AG04449 (cell line): ENCODE results near the gene ZMIZ1.

Source experiments
- CTCF ChIA-PET: fragments of 350-600 bp; formaldehyde crosslinking; extraction: SDS; loops from one replicate; lab custom pipeline; 2021; ENCODE audit warnings: antibody characterized with exemption; lab: Yijun Ruan, JAX
- POLR2A ChIA-PET: fragments of 400-600, 350-600 bp; formaldehyde crosslinking; extraction: SDS; loops from one replicate; lab custom pipeline; 2020; ENCODE audit warnings: antibody characterized with exemption, inconsistent platforms; lab: Yijun Ruan, JAX
- DNase-seq: peaks from one replicate; pipeline ENCODE4 v3.0.0-alpha.2; 2010; ENCODE audit warnings: low read depth, low spot score
- H3K4me3 ChIP-seq: 2 replicates; pipeline ENCODE4 v1.5.1; 2011; ENCODE audit warnings: low read depth, mild to moderate bottlenecking, control low read depth, low read length
- TF ChIP-seq, protein P1 (sequence below): IDR thresholded peaks from one replicate; pipeline ENCODE4 v1.5.1; 2011; ENCODE audit warnings: mild to moderate bottlenecking, moderate library complexity, low read length, control low read depth, inconsistent platforms; ENCODE audit not compliant: insufficient read depth; ENCODE audit errors: missing control alignments

ZMIZ1 gene

DNA sequence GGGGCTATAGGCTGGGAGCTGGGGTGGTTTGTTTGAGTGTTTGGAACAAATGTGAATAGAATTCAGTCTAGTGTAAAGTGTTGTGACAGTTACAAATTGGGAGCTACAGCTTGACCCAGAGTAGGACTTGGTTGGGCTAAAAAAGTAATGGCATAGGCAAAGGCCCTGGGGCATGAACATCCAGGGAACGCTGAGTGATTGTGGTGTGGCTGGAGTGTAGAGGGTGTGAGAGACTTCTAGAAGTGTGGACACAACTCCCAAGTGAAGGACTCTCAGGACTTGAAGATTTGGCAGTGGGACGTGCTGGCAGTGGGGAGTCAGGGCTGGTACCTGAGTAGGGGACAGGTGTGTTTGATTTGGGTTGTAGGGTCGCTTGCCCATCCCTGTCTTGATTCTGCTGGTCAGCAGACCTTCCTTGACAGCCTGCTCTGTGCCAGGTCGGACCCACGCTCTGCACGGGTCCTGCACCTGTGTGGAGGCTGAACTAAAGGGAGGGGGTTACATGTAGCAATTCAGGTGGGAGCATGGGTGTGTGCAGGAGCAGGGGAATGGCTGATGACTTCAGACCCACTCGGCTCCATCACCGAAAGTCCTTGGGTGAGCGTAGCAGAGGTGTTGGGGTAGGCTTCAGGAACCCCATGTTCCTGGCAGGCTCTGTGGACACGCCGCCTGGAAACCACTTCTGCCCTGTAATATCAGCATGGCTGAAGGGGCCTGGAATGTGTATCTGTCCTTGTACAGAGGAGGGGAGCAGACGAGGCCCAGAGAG lies 43.3 kb downstream of the ZMIZ1 start:
- no peak overlapping the region for H3K4me3 ChIP-seq
- ChIA-PET POLR2A (interaction anchor here (0.8 to 1.0 kb wide), 2 partner anchors 48 to 83 kb away, joined by 3 to 4 read pairs; no protein-coding TSS in a partner anchor), CTCF (interaction anchor here (1.4 to 4.7 kb wide), 4 partner anchors 83 to 1065 kb away, joined by 3 to 34 read pairs (median 8); no protein-coding TSS in a partner anchor)
- TF ChIP-seq, protein P1, sequence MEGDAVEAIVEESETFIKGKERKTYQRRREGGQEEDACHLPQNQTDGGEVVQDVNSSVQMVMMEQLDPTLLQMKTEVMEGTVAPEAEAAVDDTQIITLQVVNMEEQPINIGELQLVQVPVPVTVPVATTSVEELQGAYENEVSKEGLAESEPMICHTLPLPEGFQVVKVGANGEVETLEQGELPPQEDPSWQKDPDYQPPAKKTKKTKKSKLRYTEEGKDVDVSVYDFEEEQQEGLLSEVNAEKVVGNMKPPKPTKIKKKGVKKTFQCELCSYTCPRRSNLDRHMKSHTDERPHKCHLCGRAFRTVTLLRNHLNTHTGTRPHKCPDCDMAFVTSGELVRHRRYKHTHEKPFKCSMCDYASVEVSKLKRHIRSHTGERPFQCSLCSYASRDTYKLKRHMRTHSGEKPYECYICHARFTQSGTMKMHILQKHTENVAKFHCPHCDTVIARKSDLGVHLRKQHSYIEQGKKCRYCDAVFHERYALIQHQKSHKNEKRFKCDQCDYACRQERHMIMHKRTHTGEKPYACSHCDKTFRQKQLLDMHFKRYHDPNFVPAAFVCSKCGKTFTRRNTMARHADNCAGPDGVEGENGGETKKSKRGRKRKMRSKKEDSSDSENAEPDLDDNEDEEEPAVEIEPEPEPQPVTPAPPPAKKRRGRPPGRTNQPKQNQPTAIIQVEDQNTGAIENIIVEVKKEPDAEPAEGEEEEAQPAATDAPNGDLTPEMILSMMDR: no peak
- DNase-seq: no peak

DNA sequence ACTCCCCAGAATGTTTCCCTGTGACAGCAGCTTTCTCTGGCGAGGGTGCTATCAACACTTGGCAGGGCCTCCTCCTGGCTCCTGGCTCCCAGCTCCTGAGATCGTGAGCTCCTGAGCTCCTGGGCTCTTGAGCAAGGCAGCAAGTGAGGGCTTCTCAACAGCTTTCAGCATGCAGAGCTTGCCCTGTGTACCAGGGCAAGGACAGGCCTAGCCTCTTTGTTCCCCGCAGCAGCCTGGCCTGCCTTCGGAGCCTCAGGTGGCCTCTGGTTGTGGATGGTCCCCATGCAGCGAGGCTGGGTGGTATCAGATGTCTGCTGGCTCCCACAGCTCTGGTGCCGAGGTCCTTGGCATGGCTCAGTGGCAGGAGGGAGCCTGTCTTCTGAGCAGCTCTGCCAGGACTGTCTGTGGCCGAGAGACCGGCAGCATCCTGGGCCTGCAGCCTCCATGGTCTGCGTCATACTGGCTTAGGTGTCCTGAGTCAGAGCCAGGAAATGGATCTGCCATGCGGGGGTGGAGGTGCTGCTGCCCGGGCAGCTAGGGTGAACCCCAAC lies 44.2 kb downstream of the ZMIZ1 start:
- POLR2A ChIA-PET: interaction anchor here (0.8 to 1.0 kb wide), 4 partner anchors 20 to 83 kb away, joined by 3 to 4 read pairs (median 3); no protein-coding TSS in a partner anchor
- peak; percentile 53 for DNase-seq
- TF ChIP-seq, protein P1: no peak
- 0 out of 2 replicates have a peak overlapping the region, but pooled peaks have one; percentile 1 for H3K4me3 ChIP-seq
- CTCF ChIA-PET: interaction anchor here (4.7 kb wide), 1 partner anchor 82 kb away, joined by 34 read pairs; no protein-coding TSS in a partner anchor

DNA sequence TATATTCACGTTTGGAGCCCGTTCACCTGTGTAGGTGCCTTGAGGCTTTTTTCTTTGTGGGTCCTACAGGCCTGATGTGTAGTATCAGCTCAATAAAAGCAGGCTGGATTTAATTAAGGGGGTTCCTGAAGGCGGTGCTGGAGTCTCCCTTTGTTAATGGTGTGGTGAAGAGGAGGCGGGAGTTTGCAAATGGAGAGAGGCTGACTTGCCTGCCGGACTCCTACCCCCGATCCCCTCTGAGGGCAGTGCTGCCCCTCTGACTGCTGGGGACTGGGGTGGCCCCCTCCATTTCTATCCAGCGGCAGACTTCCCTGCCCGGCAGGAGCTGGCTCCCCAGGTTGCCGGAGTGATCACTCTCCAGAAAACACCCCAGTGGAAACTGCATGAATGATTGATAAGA lies 45.1 kb downstream of the ZMIZ1 start:
- H3K4me3 ChIP-seq: no peak overlapping the region; the same call in 1 of the 2 replicates
- POLR2A ChIA-PET: interaction anchor here (0.8 to 1.6 kb wide), 5 partner anchors 9 to 81 kb away, joined by 3 read pairs; no protein-coding TSS in a partner anchor
- TF ChIP-seq, protein P1: no peak
- CTCF ChIA-PET: interaction anchor here (0.8 to 4.7 kb wide), 6 partner anchors 10 to 1066 kb away, joined by 3 to 34 read pairs (median 4); no protein-coding TSS in a partner anchor
- no peak for DNase-seq

DNA sequence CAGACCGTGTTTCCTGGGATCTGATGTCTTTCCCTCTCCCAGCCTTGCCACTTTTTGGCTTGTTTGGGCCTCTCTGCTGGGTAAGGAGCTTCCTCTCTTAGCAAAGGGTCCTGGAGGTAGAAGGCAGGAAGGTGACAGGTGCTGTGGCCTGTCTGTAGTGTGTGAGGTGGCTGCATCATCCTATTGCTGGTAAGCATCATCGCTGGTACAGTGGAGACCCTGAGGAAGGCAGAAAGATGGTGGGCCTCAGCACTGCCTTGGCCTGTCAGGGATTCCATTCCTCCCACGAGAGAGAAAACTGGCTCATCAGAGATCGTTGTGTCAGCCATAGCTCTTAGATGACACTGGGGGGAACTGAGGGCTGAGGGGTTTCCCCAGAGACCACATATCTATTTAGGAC lies 46.5 kb downstream of the ZMIZ1 start:
- no peak for DNase-seq
- TF ChIP-seq, protein P1: no peak
- POLR2A ChIA-PET: interaction anchor here (0.6 to 1.6 kb wide), 3 partner anchors 13 to 80 kb away, joined by 3 to 4 read pairs (median 3); no protein-coding TSS in a partner anchor
- no peak overlapping the region for H3K4me3 ChIP-seq
- CTCF ChIA-PET: interaction anchor here (0.8 to 4.7 kb wide), 5 partner anchors 10 to 80 kb away, joined by 3 to 34 read pairs (median 4); no protein-coding TSS in a partner anchor

DNA sequence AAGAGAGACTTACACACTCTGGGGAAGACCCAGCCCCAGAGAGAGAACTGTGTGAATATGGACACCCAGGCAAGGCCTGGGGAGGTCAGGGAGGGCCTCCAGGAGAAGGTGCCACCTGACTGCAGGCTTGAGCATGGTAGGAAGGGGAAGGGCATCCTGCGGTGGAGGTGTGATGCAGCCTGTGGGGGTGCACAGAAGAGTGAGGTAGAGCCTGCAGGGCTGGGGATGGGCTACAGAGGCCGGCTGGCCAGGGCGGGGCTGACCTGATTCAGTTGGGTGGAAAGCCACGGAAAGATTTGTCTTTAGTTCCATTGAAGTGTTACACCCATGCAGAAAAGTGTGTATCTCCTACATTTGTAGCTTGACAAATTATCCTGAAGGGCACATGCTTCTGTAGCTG lies 47.6 kb downstream of the ZMIZ1 start:
- POLR2A ChIA-PET: no interaction called here
- TF ChIP-seq, protein P1: no peak

More for the DNA sequence above, 47.6 kb downstream of the ZMIZ1 start:
- CTCF ChIA-PET: interaction anchor here (4.7 kb wide), 1 partner anchor 79 kb away, joined by 34 read pairs; no protein-coding TSS in a partner anchor
- no peak for DNase-seq
- no peak overlapping the region for H3K4me3 ChIP-seq
